Measurements from ENCODE around the gene C3orf52.

DNA sequence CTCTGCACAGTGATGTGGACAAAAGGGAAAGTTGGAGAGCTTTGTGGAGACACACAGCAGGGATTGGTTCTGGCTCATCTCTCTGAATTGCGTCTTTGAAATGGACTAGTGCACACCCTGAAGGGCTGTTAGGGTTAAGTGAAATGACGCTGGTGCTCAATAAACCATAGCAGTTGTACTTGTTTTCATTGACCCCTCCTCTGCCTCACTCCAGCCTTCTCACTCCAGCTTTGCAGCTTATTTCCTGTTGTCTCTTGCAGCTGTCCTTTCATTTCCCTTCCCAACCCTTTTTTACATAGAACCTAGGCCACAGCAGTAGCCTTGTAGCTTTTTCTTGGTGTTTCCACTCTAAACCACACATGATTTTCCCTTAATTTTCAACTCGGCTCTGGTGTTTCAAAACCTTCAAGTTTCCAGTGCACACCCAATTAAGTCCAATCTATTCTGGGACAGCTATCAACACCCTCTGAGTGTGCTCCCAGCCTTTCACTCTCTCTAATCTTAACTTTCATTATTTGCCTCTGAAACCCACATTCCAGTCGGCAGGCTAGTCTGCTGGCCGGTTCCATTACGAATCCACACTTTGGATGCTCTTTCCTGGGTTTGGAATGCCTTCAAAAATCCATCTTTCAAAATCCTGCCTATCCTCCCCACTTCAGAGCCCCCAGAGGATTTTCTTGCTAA is 6.4 kb downstream of the C3orf52 start:
- TF ChIP-seq, protein P1, sequence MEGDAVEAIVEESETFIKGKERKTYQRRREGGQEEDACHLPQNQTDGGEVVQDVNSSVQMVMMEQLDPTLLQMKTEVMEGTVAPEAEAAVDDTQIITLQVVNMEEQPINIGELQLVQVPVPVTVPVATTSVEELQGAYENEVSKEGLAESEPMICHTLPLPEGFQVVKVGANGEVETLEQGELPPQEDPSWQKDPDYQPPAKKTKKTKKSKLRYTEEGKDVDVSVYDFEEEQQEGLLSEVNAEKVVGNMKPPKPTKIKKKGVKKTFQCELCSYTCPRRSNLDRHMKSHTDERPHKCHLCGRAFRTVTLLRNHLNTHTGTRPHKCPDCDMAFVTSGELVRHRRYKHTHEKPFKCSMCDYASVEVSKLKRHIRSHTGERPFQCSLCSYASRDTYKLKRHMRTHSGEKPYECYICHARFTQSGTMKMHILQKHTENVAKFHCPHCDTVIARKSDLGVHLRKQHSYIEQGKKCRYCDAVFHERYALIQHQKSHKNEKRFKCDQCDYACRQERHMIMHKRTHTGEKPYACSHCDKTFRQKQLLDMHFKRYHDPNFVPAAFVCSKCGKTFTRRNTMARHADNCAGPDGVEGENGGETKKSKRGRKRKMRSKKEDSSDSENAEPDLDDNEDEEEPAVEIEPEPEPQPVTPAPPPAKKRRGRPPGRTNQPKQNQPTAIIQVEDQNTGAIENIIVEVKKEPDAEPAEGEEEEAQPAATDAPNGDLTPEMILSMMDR (IDR thresholded peaks at IDR 0.05; ENCODE audit: poor library complexity): no peak
- no peak for TF ChIP-seq EZH2 (IDR thresholded peaks at IDR 0.05; ENCODE audit: borderline replicate concordance)
- no peak for TF ChIP-seq EZH2phosphoT487 (IDR thresholded peaks at IDR 0.05; ENCODE audit: low read depth, severe bottlenecking, unreplicated experiment)
